Spleen (tissue), 7 donors: ENCODE measurements around the gene COL4A1.

Experiments used
- POLR2A ChIP-seq, 3 donors: fragments of 450-650 bp; IDR thresholded peaks; one replicate each; pipeline ENCODE4 v1.5.1; 2017; ENCODE audit warnings: antibody characterized with exemption in 3 of 3, mild to moderate bottlenecking in 1 of 3
- POLR2AphosphoS5 ChIP-seq, 3 donors: sonication (generic); formaldehyde crosslinking; IDR thresholded peaks; one replicate each; pipeline ENCODE4 v1.5.1; 2017; ENCODE audit warnings: antibody characterized with exemption in 3 of 3
- TF ChIP-seq, protein P1 (sequence below), 11 experiments: fragments of 200-600 bp in 7 of 11; fragments of 450-650 bp in 4 of 11; sonication (generic) in 4 of 11; IDR thresholded peaks in 8 of 11; conservative IDR thresholded peaks in 3 of 11; 1 replicate in 7 of 11; 2 replicates in 4 of 11; pipeline versions ENCODE4 v1.4.0 to v1.8.0; 2016 to 2021; ENCODE audit warnings: antibody characterized with exemption in 11 of 11, inconsistent platforms in 4 of 11, mild to moderate bottlenecking in 1 of 11
- donor health status: DM: no; HTN: no; CAD: no; lungs with moderate emphysema.
- donor health status: DM: no; HTN: no; CAD: no.
- donor health status: DM: no; HTN: no; CAD: no.

DNA sequence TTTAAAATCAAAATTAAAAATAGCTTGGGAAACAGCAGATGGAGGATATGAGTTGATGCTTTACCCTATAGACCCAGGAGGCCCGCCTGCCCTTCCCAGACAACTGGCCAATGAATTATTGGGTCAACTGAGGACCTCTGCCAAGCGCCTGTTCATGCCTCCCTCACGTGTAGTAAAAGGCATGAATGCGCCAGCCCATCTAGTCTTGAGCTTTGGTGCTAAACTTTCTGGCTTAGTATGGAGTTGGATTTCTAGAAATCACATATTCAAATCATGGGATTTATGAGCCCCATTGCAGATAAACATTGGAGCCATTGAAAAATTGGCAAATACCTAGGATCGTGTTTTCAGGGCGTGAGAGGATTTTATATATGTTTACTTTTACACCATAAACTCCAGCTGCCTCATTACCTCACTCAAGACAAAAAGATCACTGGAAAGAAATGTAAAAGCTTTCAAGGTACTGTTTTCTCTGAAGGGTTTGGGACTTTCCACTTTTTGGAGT is 47.2 kb upstream of the COL4A1 start:
- TF ChIP-seq, protein P1, sequence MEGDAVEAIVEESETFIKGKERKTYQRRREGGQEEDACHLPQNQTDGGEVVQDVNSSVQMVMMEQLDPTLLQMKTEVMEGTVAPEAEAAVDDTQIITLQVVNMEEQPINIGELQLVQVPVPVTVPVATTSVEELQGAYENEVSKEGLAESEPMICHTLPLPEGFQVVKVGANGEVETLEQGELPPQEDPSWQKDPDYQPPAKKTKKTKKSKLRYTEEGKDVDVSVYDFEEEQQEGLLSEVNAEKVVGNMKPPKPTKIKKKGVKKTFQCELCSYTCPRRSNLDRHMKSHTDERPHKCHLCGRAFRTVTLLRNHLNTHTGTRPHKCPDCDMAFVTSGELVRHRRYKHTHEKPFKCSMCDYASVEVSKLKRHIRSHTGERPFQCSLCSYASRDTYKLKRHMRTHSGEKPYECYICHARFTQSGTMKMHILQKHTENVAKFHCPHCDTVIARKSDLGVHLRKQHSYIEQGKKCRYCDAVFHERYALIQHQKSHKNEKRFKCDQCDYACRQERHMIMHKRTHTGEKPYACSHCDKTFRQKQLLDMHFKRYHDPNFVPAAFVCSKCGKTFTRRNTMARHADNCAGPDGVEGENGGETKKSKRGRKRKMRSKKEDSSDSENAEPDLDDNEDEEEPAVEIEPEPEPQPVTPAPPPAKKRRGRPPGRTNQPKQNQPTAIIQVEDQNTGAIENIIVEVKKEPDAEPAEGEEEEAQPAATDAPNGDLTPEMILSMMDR (IDR thresholded peaks at IDR 0.05 in 8 of 11, conservative IDR thresholded peaks at IDR 0.05 in 3 of 11), result no peak
- TF ChIP-seq POLR2AphosphoS5 (IDR thresholded peaks at IDR 0.05) (no peak), POLR2A (IDR thresholded peaks at IDR 0.05) (no peak)
